ENCODE data around the gene TMCO2.

Gene TMCO2

DNA sequence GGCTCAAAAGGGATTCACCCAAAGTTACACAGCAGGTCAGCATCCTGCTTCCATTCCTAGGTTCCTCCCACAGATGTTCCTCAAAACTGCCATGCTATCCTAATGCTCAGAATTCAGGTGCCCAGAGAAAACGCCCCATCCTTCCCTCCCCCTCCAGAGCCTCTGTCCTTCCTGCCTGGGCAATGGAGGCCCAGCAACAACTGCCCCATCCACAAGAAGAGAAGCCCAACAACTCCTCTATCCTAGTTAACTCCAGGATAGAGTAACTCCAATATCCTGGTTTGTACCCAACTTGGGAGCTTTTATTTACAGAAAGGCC lies 52.5 kb downstream of the TMCO2 start:
- TF ChIP-seq POLR2AphosphoS5 (IDR thresholded peaks at IDR 0.05; ENCODE audit: low read depth, low read length): no peak
- no peak for TF ChIP-seq REST (IDR thresholded peaks at IDR 0.05; ENCODE audit: insufficient read depth in 1 of 2, low read depth in 2 of 2, low read length in 2 of 2)
- TF ChIP-seq SIN3A (IDR thresholded peaks at IDR 0.05; ENCODE audit: borderline replicate concordance, insufficient read depth, low read length): no peak
- no peak for TF ChIP-seq TAF1 (IDR thresholded peaks at IDR 0.05; ENCODE audit: borderline replicate concordance, insufficient read depth, low read length)
- TF ChIP-seq FOXP2 (optimal IDR thresholded peaks at IDR 0.05; ENCODE audit: borderline replicate concordance, extremely low read depth, extremely low read length, insufficient read depth): no peak

DNA sequence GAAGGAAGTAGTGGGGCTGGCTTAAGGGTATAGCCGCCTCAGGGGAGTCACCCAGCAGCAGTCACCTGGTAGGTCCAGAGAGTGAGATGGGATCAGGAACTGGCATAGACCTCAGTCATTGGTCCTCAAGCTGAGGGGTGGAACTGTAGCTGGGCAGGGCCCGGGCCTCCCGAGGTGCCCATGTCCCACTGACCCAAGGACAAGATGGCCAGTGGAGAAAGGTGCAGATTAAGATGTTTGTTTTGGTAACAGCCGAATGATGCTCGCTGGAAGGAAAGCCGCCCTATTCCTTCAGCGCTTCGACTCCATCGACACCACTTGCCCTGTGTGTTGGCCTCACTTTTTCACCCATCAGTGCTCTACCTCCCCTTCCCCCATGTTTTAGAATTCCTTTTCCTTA lies 52.9 kb downstream of the TMCO2 start:
- TF ChIP-seq TAF1 (IDR thresholded peaks at IDR 0.05; ENCODE audit: borderline replicate concordance, insufficient read depth, low read length) (no peak), REST (IDR thresholded peaks at IDR 0.05; ENCODE audit: insufficient read depth in 1 of 2, low read depth in 2 of 2, low read length in 2 of 2) (no peak), POLR2AphosphoS5 (IDR thresholded peaks at IDR 0.05; ENCODE audit: low read depth, low read length) (no peak), SIN3A (IDR thresholded peaks at IDR 0.05; ENCODE audit: borderline replicate concordance, insufficient read depth, low read length) (no peak), FOXP2 (optimal IDR thresholded peaks at IDR 0.05; ENCODE audit: borderline replicate concordance, extremely low read depth, extremely low read length, insufficient read depth) (no peak)

- TF ChIP-seq POLR2AphosphoS5 (IDR thresholded peaks at IDR 0.05; ENCODE audit: low read depth, low read length) (no peak), SIN3A (IDR thresholded peaks at IDR 0.05; ENCODE audit: borderline replicate concordance, insufficient read depth, low read length) (no peak), TAF1 (IDR thresholded peaks at IDR 0.05; ENCODE audit: borderline replicate concordance, insufficient read depth, low read length) (no peak), REST (IDR thresholded peaks at IDR 0.05; ENCODE audit: insufficient read depth in 1 of 2, low read depth in 2 of 2, low read length in 2 of 2) (no peak), FOXP2 (optimal IDR thresholded peaks at IDR 0.05; ENCODE audit: borderline replicate concordance, extremely low read depth, extremely low read length, insufficient read depth) (no peak)
These were observed 53.3 kb downstream of the TMCO2 start for GRCh38 chr1:40301066-40301465.
